Hepatocyte (in vitro differentiated cells): ENCODE results near the gene ELFN1. TPM values are rescaled to one million over a fixed set of nuclear protein-coding genes. Genes with fewer than 3 reads are reported as not detected.

Experiments
- DNase-seq: peaks from one replicate; pipeline ENCODE4 v3.0.0-alpha.2; 2016; ENCODE audit warnings: low spot score
- H2AFZ ChIP-seq: fragments of 200-600 bp; sonication (generic); 2 replicates; pipeline ENCODE4 v1.6.0; 2016; ENCODE audit warnings: antibody characterized with exemption, mild to moderate bottlenecking
- H3K27ac ChIP-seq: fragments of 200-600 bp; sonication (generic); 2 replicates; pipeline ENCODE4 v1.5.1; 2016; ENCODE audit warnings: mild to moderate bottlenecking
- H3K27me3 ChIP-seq: fragments of 200-600 bp; sonication (generic); 2 replicates; pipeline ENCODE4 v1.6.1; 2016
- H3K36me3 ChIP-seq: fragments of 200-600 bp; sonication (generic); replicated peaks from 2 replicates; pipeline ENCODE4 v1.5.1; 2016; ENCODE audit warnings: low read depth; ENCODE audit not compliant: insufficient read depth
- H3K4me1 ChIP-seq: fragments of 200-600 bp; sonication (generic); 2 replicates; pipeline ENCODE4 v1.5.1; 2016; ENCODE audit warnings: mild to moderate bottlenecking, moderate library complexity; ENCODE audit not compliant: insufficient read depth
- H3K4me2 ChIP-seq: fragments of 200-600 bp; sonication (generic); 2 replicates; pipeline ENCODE4 v1.6.0; 2016
- H3K4me3 ChIP-seq: fragments of 200-600 bp; sonication (generic); 2 replicates; pipeline ENCODE4 v1.5.1; 2016; ENCODE audit warnings: mild to moderate bottlenecking
- H3K79me2 ChIP-seq: fragments of 200-600 bp; sonication (generic); 2 replicates; pipeline ENCODE4 v1.6.0; 2017; ENCODE audit warnings: mild to moderate bottlenecking
- H3K9me2 ChIP-seq: fragments of 200-600 bp; sonication (generic); replicated peaks from 2 replicates; pipeline ENCODE4 v1.6.0; 2017; ENCODE audit warnings: mild to moderate bottlenecking; ENCODE audit not compliant: insufficient read depth
- H3K9me3 ChIP-seq: fragments of 200-600 bp; sonication (generic); 2 replicates; pipeline ENCODE4 v1.5.1; 2016; ENCODE audit warnings: low read depth, mild to moderate bottlenecking
- H4K20me1 ChIP-seq: fragments of 200-600 bp; sonication (generic); 2 replicates; pipeline ENCODE4 v1.6.0; 2016; ENCODE audit warnings: mild to moderate bottlenecking; ENCODE audit not compliant: insufficient read depth, poor library complexity, severe bottlenecking
- CTCF ChIP-seq: fragments of 200-600 bp; sonication (generic); IDR thresholded peaks from 2 replicates; pipeline ENCODE4 v1.5.1; 2016; ENCODE audit warnings: antibody characterized with exemption, mild to moderate bottlenecking; ENCODE audit not compliant: poor library complexity
- EZH2 ChIP-seq: fragments of 200-600 bp; sonication (generic); IDR thresholded peaks from 2 replicates; pipeline ENCODE4 v1.6.1; 2016; ENCODE audit warnings: antibody characterized with exemption, mild to moderate bottlenecking, borderline replicate concordance
- EZH2phosphoT487 ChIP-seq: fragments of 200-600 bp; sonication (generic); IDR thresholded peaks from one replicate; pipeline ENCODE4 v1.6.1; 2018; ENCODE audit warnings: antibody characterized with exemption, mild to moderate bottlenecking, low read depth, moderate library complexity; ENCODE audit not compliant: unreplicated experiment, severe bottlenecking
- WGBS: methylation state at CpG from one replicate; pipeline ENCODE4 v1.1.6; 2016; ENCODE audit warnings: low lambda C conversion rate; ENCODE audit errors: missing lambda C conversion rate; 5-methylcytosine and 5-hydroxymethylcytosine counted together
- polyA plus RNA-seq: library from polyadenylated mRNA; unstranded; fragments of >200 nt; fragmentation: Nextera tagmentation; extraction: Ambion mirVana; gene quantifications from 2 replicates; pipeline ENCODE4 v1.2.1, GENCODE V29; 2016
- total RNA-seq: library from RNA; depleted of rRNA; stranded (reverse); fragments of >200 nt; gene quantifications from 2 replicates; pipeline ENCODE4 v1.2.3, GENCODE V29; 2014

ELFN1 gene
- total and polyA plus RNA-seq, 2 experiments from 2014 or later = 3.6 to 5.5 TPM

- no peak overlapping the region for H2AFZ ChIP-seq
- no peak overlapping the region for H3K4me3 ChIP-seq
- no peak for DNase-seq
- no peaks in the 10 kb centered on the region for H3K36me3 ChIP-seq
- no peaks in the 10 kb centered on the region for H3K9me3 ChIP-seq
- H3K9me2 ChIP-seq = no peaks in the 10 kb centered on the region
- 94% methylated on average over 8 of the region's 8 CpGs for WGBS
- H3K79me2 ChIP-seq = no peaks in the 10 kb centered on the region
- no peaks in the 10 kb centered on the region for H3K4me1 ChIP-seq
- no peak overlapping the region for H3K4me2 ChIP-seq
- no peaks in the 10 kb centered on the region for H3K27me3 ChIP-seq
- no peak overlapping the region for H3K27ac ChIP-seq
- TF ChIP-seq EZH2 (no peak), CTCF (no peak), EZH2phosphoT487 (no peak)
- H4K20me1 ChIP-seq = no peaks in the 10 kb centered on the region
Observed at GRCh38 chr7:1691096-1691495, 21.0 kb downstream of the ELFN1 start.

- H3K4me1 ChIP-seq = no peaks in the 10 kb centered on the region
- H2AFZ ChIP-seq = no peak overlapping the region
- TF ChIP-seq CTCF (no peak), EZH2 (no peak), EZH2phosphoT487 (no peak)
- no peak for DNase-seq
- no peak overlapping the region for H3K4me2 ChIP-seq
- H3K36me3 ChIP-seq = no peaks in the 10 kb centered on the region
- H4K20me1 ChIP-seq = no peaks in the 10 kb centered on the region
- H3K27me3 ChIP-seq = no peaks in the 10 kb centered on the region
- H3K4me3 ChIP-seq = no peak overlapping the region
- H3K79me2 ChIP-seq = no peaks in the 10 kb centered on the region
- H3K9me3 ChIP-seq = no peaks in the 10 kb centered on the region
- no peak overlapping the region for H3K27ac ChIP-seq
- 92% methylated on average over 27 of the region's 27 CpGs for WGBS
- no peaks in the 10 kb centered on the region for H3K9me2 ChIP-seq
Observed at GRCh38 chr7:1691601-1692514, 21.8 kb downstream of the ELFN1 start.

- H3K27me3 ChIP-seq = no peaks in the 10 kb centered on the region
- no peak for DNase-seq
Observed at GRCh38 chr7:1692515-1693418, 22.7 kb downstream of the ELFN1 start.

More at GRCh38 chr7:1692515-1693418, 22.7 kb downstream of the ELFN1 start:
- Histone ChIP-seq H4K20me1 (no peaks in the 10 kb centered on the region), H3K79me2 (no peaks in the 10 kb centered on the region), H2AFZ (no peak overlapping the region), H3K4me2 (no peak overlapping the region), H3K36me3 (no peaks in the 10 kb centered on the region), H3K4me1 (no peaks in the 10 kb centered on the region), H3K27ac (no peak overlapping the region), H3K4me3 (no peak overlapping the region), H3K9me2 (no peaks in the 10 kb centered on the region), H3K9me3 (no peaks in the 10 kb centered on the region)
- WGBS = 95% methylated on average over 27 of the region's 27 CpGs
- TF ChIP-seq EZH2 = no peak
- TF ChIP-seq CTCF = no peak
- no peak for TF ChIP-seq EZH2phosphoT487
